Stimulated activated CD4-positive, alpha-beta T cell treated with anti-CD3 and anti-CD28 coated beads, Interleukin-15, amount 100 ng/mL, for 1 hour (primary cell): ENCODE measurements around the gene ZBTB20.

Source experiments
- DNase-seq, 2 donors: peaks; one replicate each; pipeline ENCODE4 v3.0.0-alpha.2; 2020; ENCODE audit warnings: low read depth in 1 of 2, low spot score in 1 of 2

The ZBTB20 gene

GRCh38 chr3:115089481-115089880, 57.6 kb downstream of the ZBTB20 start:
- no peak for DNase-seq

- no peak for DNase-seq
Observed at GRCh38 chr3:115087512-115087911, 59.6 kb downstream of the ZBTB20 start.

- no peak for DNase-seq
Observed at GRCh38 chr3:115086344-115086743, 60.7 kb downstream of the ZBTB20 start.

- no peak for DNase-seq
Observed at GRCh38 chr3:115085197-115085865, 61.8 kb downstream of the ZBTB20 start.

- no peak for DNase-seq
Observed at GRCh38 chr3:115084686-115085085, 62.4 kb downstream of the ZBTB20 start.

GRCh38 chr3:115082260-115082659, 64.8 kb downstream of the ZBTB20 start:
- no peak for DNase-seq

DNA sequence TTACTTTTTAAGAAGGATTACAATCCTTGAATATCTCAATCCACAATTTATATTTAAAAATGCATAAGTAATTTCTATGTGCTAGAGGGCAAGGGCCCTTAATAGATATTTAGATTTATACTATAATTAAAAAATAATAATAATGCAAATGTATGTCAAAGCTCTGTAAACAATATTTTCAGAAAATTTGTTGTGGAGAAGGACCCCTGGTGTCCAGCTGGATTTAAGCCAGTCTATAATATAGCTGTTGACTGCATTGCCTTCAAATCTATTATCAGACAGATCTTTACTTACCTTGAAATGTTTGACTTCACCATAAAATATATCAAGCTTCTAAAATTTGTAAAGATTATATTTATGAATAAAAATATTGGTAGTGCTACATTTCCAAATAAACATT, 65.6 kb downstream of the ZBTB20 start:
- no peak for DNase-seq

DNA sequence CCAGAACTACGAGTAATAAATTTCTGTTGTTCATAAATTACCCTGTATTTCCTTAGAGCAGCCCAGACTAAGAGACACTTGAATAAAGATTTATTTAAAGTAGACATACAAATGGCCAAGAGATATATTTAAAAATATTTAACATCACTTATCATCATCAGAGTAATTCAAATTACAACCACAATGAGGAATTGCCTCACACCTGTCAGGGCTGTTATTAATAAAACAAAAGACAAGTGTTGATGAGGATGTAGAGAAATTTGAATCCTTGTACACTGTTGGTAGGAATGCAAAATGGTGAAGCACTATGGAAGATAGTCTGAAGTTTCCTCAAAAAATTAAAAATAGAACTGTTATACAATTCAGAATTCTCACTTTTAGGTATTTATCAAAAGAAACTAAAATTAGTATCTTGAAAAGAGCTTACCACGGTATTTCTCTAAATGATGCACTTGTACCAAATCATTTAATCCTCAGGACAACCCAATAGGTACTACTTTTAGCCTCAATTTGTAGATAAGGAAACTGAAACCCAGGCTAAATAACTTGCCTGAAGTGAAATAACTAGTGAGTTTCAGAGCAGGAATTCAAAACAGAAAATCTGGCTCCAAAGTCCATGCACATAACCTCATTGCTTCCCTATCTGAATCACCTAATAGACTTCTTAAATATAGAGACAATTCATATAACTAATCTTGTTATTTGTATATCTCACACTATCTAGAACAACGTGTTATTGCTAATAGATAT, 69.4 kb downstream of the ZBTB20 start:
- no peak for DNase-seq

DNA sequence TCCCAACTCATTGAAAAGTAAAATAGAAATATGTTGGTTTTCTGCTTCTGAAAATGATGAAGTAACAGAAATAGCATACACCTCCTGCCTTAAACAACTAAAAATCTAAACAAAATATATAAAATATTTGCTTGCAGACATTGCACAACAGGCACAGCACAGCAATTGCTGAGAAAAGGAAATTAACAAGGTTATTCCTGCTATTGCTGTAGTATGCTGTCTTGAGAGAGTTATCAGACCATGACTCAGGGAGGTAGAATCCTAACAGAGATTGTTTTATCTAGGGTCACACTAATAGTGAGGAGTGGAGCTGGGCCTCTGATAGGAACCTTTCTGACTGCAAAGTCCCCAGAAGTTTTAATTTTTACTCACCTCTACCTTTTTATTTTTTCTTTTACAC, 72.6 kb downstream of the ZBTB20 start:
- no peak for DNase-seq

DNA sequence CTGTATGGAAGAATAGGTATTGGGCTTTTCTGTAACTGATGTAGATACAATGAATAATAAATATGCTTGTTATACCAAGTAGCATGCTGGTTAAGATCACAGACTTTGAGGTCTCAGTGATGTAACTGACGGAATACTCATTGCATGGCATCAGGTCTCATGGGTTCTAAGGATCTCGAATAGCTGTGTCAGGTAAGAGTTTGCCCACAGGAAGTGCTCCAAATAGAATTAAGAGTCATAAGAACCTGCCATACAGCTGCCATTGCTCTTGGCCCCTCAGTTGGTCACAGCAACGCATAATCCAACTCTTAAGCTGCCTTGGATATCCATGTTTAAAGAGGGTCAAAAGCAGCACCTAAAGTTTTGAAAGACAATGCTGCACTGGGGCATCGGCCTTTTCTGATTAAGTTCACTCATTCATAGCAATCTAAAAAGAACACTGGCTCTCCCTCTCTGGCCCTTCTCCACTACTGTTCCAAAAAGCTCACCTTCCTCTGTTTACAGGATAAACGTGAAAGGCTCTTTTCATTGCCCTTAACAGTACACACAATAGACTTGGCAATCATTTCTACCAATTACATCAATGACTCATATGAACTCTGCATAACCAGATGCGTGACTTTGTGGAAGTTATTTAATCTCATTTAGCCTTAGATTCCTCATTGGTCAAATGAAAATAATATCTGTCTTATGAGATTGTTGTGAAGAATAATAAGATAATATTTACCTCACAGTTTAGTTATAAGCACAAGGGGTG, 74.6 kb downstream of the ZBTB20 start:
- no peak for DNase-seq

DNA sequence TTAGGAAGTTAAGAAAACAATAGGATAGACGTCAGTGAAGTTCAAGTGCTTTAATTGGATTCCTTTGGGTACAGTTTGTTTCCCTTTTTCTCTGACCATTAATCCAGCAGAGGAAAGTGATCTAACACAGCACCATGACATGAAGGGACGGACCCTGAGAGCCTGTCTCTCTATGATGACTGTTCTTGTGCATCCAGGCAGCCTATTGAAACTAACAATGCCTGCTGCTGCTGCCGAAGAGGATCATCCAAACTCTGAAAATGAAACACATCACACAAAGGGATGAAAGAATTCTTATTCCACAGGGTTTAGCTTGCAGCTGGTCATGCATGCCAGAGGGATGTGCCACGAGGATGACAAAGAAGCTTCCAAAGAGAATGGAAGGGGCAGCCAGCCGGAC, 75.5 kb downstream of the ZBTB20 start:
- no peak for DNase-seq

GRCh38 chr3:115071166-115071565, 75.9 kb downstream of the ZBTB20 start:
- no peak for DNase-seq

- no peak for DNase-seq
Observed at GRCh38 chr3:115068799-115069198, 78.3 kb downstream of the ZBTB20 start.

GRCh38 chr3:115062412-115062956, 84.6 kb downstream of the ZBTB20 start:
- no peak for DNase-seq

- no peak for DNase-seq
Observed at GRCh38 chr3:115062009-115062408, 85.1 kb downstream of the ZBTB20 start.

GRCh38 chr3:115052906-115053305, 94.2 kb downstream of the ZBTB20 start:
- no peak for DNase-seq

DNA sequence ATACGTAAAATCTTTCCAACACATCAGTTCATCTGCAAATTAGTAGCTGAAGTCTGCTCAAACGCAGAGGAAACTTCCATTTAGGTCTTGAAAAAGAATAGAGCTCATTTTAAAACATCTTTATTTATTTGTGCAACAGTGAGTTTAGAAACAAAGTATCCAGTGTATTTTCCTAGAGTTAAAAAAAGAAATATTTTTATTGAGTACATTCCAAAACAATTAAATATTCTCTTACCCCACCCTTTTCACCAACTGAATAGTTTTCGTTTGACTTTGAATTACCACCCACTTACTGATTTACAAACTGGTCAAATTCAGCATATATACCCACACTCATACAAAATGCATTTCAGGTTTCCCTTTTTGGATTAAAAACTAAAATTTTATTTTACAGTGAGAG, 104.7 kb downstream of the ZBTB20 start:
- DNase-seq = no peak

DNA sequence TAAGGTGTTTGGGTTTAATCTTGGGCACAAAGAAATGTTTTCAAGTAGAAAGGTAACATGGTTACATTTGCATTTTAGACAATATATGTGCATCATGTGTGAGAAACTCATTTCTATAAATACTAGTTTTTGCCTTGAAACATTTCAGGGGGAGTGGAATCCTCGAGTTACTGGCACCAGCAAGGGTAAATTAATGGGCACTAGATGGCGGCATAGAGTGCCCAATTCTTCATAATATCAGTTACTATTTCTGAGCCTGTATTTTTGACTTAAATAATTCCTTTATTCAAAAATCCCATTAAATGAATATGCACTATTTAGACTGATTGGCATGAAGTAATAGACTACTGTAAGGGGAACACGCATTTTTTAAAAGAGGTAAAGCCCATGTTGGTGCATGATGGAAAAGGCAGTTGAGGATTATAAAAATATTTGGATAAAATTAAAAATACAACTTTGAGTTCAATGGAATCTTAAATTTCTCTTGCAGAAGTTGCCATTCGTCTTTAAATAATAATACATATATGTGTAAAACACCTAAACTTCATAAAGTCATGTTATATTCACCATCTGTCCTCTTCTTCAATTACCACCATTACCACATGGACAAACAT, 106.3 kb downstream of the ZBTB20 start:
- no peak for DNase-seq

DNA sequence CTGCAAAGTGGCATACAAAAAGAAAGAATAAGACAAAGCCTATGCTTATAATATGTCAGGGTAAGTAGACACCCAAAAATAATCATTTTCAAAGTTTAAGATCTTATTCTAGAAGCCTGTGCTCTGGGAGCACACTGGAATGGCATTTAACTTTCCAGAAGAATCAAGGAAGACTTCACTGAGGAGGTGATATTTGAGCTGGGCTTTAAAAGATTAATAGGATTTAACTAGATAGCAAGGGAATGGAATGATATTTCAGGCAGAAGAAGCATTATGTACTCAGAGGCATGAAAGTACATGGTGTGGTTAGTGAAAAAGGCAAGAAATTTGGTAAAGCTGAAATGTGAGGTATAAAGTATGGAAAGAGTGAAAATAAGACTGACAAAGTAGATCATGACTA, 106.8 kb downstream of the ZBTB20 start:
- no peak for DNase-seq

- no peak for DNase-seq
Observed at GRCh38 chr3:115038817-115039216, 108.3 kb downstream of the ZBTB20 start.

DNA sequence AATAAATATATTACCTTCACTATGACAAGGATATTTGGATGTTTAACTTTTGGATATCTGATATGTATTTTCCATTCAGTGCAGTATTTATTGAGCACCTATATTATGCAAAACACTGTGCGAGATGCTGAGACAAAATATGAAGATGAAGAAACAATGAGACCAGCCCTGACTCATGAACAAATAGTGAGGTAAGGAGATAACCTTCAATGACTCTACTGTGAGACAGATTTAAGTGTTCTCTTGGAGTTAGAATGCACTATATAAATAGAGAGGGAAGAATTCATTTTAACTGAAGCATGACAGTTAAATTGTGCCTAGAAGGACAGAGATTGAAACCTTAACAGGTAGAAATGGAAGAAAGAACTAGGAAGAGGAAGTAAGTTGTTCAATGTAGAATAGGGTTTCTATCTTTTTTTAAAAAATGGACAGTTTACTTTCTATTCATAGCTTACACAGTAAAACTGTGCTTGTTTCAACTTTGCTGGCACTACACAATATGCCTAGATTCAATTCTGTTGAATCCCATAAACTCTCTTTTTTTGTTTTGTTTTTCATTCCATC, 124.2 kb downstream of the ZBTB20 start:
- DNase-seq = no peak
